T-helper 1 cell (primary cell): ENCODE data around the gene UCN3.
"Not testable (repeated sequence)": the region's sequence is repeated elsewhere in the genome, so short reads cannot be mapped to it uniquely, and the experiment has no call there.

Source experiments
- DNase-seq, 5 donors: peaks; one replicate each; pipeline ENCODE4 v3.0.0-alpha.2; 2012 to 2020

UCN3 gene

GRCh38 chr10:5410787-5411186, 46.0 kb downstream of the UCN3 start:
- DNase-seq: not testable (repeated sequence)

- DNase-seq: no peak
Measured at GRCh38 chr10:5411941-5412276, 47.1 kb downstream of the UCN3 start.

GRCh38 chr10:5412277-5412941, 47.6 kb downstream of the UCN3 start, which contains the start of gene NET1:
TSS of gene NET1 (plus strand) at chr10:5412557. CDS start at chr10:5412693, 136 bp downstream.
- DNase-seq: peak; percentile 30 to 84 (median 49)

GRCh38 chr10:5413012-5413938, 48.5 kb downstream of the UCN3 start:
- DNase-seq: no peak

DNA sequence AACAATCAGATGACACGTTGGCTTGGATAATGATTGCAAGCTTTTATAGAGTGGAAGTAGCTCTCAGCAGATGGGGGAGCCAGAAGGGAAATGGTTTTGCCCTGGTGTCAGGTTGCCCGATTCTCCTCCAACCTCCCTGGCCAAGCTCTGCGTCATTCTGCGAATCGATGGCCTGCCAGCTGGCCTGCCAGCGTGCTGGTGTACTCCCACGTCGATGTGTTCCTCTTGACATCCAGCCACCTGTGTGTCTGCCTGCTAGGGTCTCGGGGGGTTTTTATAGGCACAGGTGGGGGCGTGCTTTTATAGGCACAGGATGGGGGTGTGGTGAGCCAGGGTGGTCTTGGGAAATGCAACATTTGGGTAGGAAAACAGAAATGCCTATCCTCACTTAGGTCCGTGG, 52.2 kb downstream of the UCN3 start:
- no peak for DNase-seq

- no peak for DNase-seq
Measured at GRCh38 chr10:5418584-5418983, 53.8 kb downstream of the UCN3 start.

DNA sequence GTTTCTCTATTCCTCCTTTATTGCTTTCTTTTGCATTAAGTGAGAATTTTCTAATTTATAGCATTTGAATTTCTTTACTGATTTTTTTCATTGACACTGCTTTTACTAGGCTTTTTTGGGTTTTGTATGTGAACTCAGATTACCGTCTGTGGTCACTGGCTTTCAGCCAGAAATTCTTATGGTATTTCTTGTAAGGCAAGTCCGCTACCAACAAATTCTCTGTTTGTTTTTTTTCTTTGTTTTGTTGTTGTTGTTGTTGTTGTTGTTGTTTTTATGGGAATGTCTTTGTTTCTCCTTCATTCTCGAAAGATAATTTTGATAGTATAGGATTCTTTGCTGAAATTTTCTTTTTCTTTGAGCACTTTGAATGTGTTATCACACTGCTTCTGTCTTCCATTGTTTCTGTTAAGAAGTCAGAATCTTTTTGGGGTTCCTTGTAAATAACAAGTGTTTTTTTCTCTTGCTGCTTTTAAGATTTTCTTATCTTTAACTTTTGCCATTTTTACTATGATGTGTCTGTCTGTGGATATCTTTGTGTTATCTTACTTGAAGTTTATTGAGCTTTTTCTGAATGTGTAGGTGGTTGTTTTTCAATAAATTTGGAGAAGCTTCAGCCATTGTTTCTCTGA, 54.8 kb downstream of the UCN3 start:
- no peak for DNase-seq

DNA sequence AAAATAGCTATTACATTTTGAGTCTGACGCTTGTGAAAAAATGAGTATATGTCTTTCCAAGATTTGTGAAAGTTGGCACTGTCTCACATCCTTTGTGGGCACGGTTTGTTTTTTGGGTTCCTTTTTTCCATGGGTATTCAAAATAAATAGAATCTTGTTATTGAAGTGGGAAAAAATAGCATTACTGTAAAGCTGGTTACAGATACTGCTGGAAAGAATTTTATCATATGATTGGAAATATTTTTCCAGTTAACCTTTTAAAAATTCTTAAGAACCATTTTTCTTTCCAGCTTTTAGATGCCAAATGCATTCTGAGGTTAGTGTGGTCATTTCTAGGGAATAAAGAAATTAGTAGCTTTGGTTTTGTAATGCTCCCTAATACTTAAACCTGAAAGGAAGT, 59.0 kb downstream of the UCN3 start:
- DNase-seq: no peak
